ENCODE results near the gene GDE1.

GRCh38 chr16:19484096-19484495, 37.8 kb downstream of the GDE1 start:
- no peak for TF ChIP-seq CTCF (IDR thresholded peaks at IDR 0.05)
- no peak for TF ChIP-seq POLR2A (IDR thresholded peaks at IDR 0.05)
